ENCODE results near the gene POLR2A. TPM values are rescaled to one million over a fixed set of nuclear protein-coding genes. Genes with fewer than 3 reads are reported as not detected.

The POLR2A gene
- total and polyA plus RNA-seq, 2 of the 13 experiments (the other 11 are each of a cell fraction or from before 2014, with no cell fraction given), result 17.8 to 18.3 TPM

DNA sequence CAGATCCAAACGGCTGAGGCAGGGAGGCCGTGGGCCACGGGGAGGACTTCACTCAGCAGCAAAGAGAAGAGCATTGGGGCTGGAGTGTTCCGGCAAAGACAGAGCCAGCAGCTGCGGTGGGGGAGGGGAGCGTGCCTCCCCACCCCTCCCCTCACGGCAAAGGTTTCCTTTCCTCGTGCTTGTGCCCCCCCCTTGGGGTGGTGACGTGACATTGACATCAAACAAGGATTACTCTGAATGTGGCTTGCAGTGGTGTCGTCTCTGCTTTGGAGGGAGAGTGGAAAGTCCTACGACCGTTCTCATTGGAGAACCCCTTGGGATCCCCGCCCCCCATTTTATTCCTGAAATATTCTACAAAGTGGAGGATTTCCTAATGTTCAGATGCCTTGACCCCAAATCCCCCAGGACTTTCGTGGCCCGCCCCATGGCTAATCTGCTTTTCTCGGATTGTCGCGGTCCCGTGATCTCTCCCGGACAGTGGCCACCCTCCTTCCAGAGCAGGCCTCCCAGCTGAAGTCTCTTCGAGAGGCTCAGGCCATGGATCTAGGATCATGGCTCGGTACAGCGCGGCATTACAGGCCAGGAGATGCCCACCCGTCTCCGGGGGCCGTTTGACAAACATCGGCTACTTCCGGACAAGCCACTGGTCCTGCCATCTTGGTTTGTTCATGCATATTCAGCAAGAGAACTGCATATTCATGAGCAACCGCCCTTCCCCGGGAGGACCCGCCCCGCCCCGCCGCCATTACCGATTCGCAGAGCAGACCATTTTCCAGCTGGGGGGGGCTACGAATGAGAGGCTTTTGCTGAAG lies 705 bp upstream of the POLR2A start (continued):
- TF ChIP-seq ZNF207 (IDR thresholded peaks at IDR 0.05; ENCODE audit: borderline replicate concordance) (no peak), ZNF3 (CRISPR knock-in tag; IDR thresholded peaks at IDR 0.05) (no peak), CBX5 (CRISPR knock-in tag; IDR thresholded peaks at IDR 0.05; ENCODE audit: borderline replicate concordance) (peak; percentile 16; the same call in 1 of the 2 replicates), ZNF788 (CRISPR knock-in tag; IDR thresholded peaks at IDR 0.05; ENCODE audit: borderline replicate concordance) (no peak), RAD21 (CRISPR knock-in tag; IDR thresholded peaks at IDR 0.05) (no peak), JUN (CRISPR knock-in tag; IDR thresholded peaks at IDR 0.05) (no peak), ZNF772 (CRISPR knock-in tag; IDR thresholded peaks at IDR 0.05) (0 out of 2 replicates have a peak, but pooled peaks have one; percentile 57), ZBTB7B (CRISPR knock-in tag; IDR thresholded peaks at IDR 0.05) (peak; percentile 18), ZFX (CRISPR knock-in tag; IDR thresholded peaks at IDR 0.05; ENCODE audit: low read depth) (peak; percentile 74), RBFOX2 (IDR thresholded peaks at IDR 0.05; ENCODE audit: low read depth, low read length) (no peak), ZNF124 (CRISPR knock-in tag; IDR thresholded peaks at IDR 0.05) (no peak; the same call in 1 of the 2 replicates), TCF12 (IDR thresholded peaks at IDR 0.05) (no peak), TCF12 (CRISPR knock-in tag; IDR thresholded peaks at IDR 0.05) (peak; percentile 59; the same call in 1 of the 2 replicates), ZNF660 (CRISPR knock-in tag; IDR thresholded peaks at IDR 0.05; ENCODE audit: borderline replicate concordance, low read depth) (no peak), PPARG (CRISPR knock-in tag; conservative IDR thresholded peaks at IDR 0.05) (no peak), ONECUT2 (CRISPR knock-in tag; IDR thresholded peaks at IDR 0.05) (no peak), DPF2 (CRISPR knock-in tag; IDR thresholded peaks at IDR 0.05; ENCODE audit: borderline replicate concordance, low read depth) (no peak), HOXA9 (CRISPR knock-in tag; IDR thresholded peaks at IDR 0.05; ENCODE audit: borderline replicate concordance) (no peak), SP4 (CRISPR knock-in tag; IDR thresholded peaks at IDR 0.05) (0 out of 2 replicates have a peak, but pooled peaks have one; percentile 17), NCOA1 (CRISPR knock-in tag; IDR thresholded peaks at IDR 0.05) (peak; percentile 71; the same call in 1 of the 2 replicates), ZUFSP (CRISPR knock-in tag; IDR thresholded peaks at IDR 0.05; ENCODE audit: borderline replicate concordance) (no peak), ZNF83 (CRISPR knock-in tag; IDR thresholded peaks at IDR 0.05; ENCODE audit: borderline replicate concordance) (no peak), ZNF572 (CRISPR knock-in tag; IDR thresholded peaks at IDR 0.05) (peak; percentile 93; the same call in 1 of the 2 replicates), MZF1 (CRISPR knock-in tag; IDR thresholded peaks at IDR 0.05; ENCODE audit: borderline replicate concordance) (no peak), EEA1 (CRISPR knock-in tag; IDR thresholded peaks at IDR 0.05; ENCODE audit: borderline replicate concordance) (no peak), SYNCRIP (IDR thresholded peaks at IDR 0.05; ENCODE audit: insufficient read depth, low read depth, low read length) (no peak), ZBTB21 (CRISPR knock-in tag; IDR thresholded peaks at IDR 0.05) (peak; percentile 95), NR2C2 (CRISPR knock-in tag; IDR thresholded peaks at IDR 0.05; ENCODE audit: borderline replicate concordance) (no peak; the same call in 1 of the 2 replicates), ZNF432 (CRISPR knock-in tag; IDR thresholded peaks at IDR 0.05; ENCODE audit: borderline replicate concordance) (no peak), PITX1 (CRISPR knock-in tag; IDR thresholded peaks at IDR 0.05) (peak; percentile 63), NR2F6 (IDR thresholded peaks at IDR 0.05) (0 out of 2 replicates have a peak, but pooled peaks have one; percentile 26), NR2F6 (CRISPR knock-in tag; IDR thresholded peaks at IDR 0.05) (no peak; the same call in 1 of the 2 replicates), HOXA7 (CRISPR knock-in tag; IDR thresholded peaks at IDR 0.05) (no peak)

All from HepG2 (cell line).